Right lobe of liver (tissue), 6 donors: Measurements from ENCODE around the gene TSC22D4. TPM values are rescaled to one million over a fixed set of nuclear protein-coding genes. Genes with fewer than 3 reads are reported as not detected.

Experiments
- ATAC-seq, 4 donors: fragments of 200-7000 bp; cut with Tn5 transposase; one replicate each; pipeline ENCODE4 v1.9.1; 2020; ENCODE audit warnings: mild to moderate bottlenecking in 4 of 4, moderate library complexity in 4 of 4
- DNase-seq, 3 donors: peaks; one replicate each; pipeline ENCODE4 v3.0.0-alpha.2; 2020
- H3K27ac ChIP-seq, 3 donors: fragments of 200-600 bp; one replicate each; pipeline ENCODE4 v1.8.0; 2022
- H3K27me3 ChIP-seq, 2 donors: fragments of 200-600 bp; one replicate each; pipeline ENCODE4 v1.8.0; 2022
- H3K36me3 ChIP-seq, 4 donors: fragments of 200-600 bp; sonication (generic) in 1 of 4; one replicate each; pipeline versions ENCODE4 v1.5.1 to v1.8.0; 2017 to 2022; ENCODE audit warnings: control low read depth in 1 of 4
- H3K4me1 ChIP-seq, 4 donors: fragments of 200-600 bp; sonication (generic) in 1 of 4; one replicate each; pipeline versions ENCODE4 v1.5.1 to v1.8.0; 2017 to 2022; ENCODE audit warnings: control low read depth in 1 of 4
- H3K4me3 ChIP-seq, 3 donors: fragments of 200-600 bp; one replicate each; pipeline ENCODE4 v1.8.0; 2022
- H3K9me3 ChIP-seq, 4 donors: fragments of 200-600 bp; sonication (generic) in 1 of 4; one replicate each; pipeline versions ENCODE4 v1.5.1 to v1.8.0; 2017 to 2022; ENCODE audit warnings: control low read depth in 1 of 4
- POLR2A ChIP-seq: fragments of 450-650 bp; IDR thresholded peaks from one replicate; pipeline ENCODE4 v1.6.1; 2017; ENCODE audit warnings: antibody characterized with exemption, mild to moderate bottlenecking
- WGBS: methylation state at CpG from one replicate; pipeline ENCODE4 v1.1.6; 2018; ENCODE audit warnings: low coverage, low lambda C conversion rate; ENCODE audit not compliant: insufficient coverage; ENCODE audit errors: missing lambda C conversion rate; 5-methylcytosine and 5-hydroxymethylcytosine counted together
- intact Hi-C, 2 donors: fragments of 100-400 bp; cut with DNase I; formaldehyde crosslinking; loops; one replicate each; pipeline versions ENCODE4 v1.11.2 to v1.14.1; 2022
- total RNA-seq, 6 experiments: library from RNA; depleted of rRNA in 2 of 6; stranded (reverse); fragments of >200 nt in 2 of 6; fragmentation: NEBNext Ultra II Directional in 3 of 6; extraction: Animal tissue kit (Norgen Biotek cat#: 25700) in 3 of 6; gene quantifications; one replicate each; pipeline versions ENCODE4 v1.1.0 to v1.2.4, GENCODE V29; 2016 to 2023
- TF ChIP-seq, protein P1 (sequence below), 4 donors: fragments of 200-600 bp in 3 of 4; fragments of 450-650 bp in 1 of 4; IDR thresholded peaks; one replicate each; pipeline versions ENCODE4 v1.5.1 to v1.8.0; 2016 to 2022; ENCODE audit warnings: antibody characterized with exemption in 4 of 4, mild to moderate bottlenecking in 2 of 4
- donor health status: DM: no; HTN: yes; CAD: no.
- donor health status: DM: no; HTN: no; CAD: no.
- donor health status: DM: no; HTN: no; CAD: no.
- donor health status: DM: no; HTN: yes; CAD: no.
- donor health status: DM: no; HTN: yes; CAD: no.

The TSC22D4 gene
- total RNA-seq, 6 experiments from 2014 or later: 12.5 to 20.5 (median 17.0) TPM

DNA sequence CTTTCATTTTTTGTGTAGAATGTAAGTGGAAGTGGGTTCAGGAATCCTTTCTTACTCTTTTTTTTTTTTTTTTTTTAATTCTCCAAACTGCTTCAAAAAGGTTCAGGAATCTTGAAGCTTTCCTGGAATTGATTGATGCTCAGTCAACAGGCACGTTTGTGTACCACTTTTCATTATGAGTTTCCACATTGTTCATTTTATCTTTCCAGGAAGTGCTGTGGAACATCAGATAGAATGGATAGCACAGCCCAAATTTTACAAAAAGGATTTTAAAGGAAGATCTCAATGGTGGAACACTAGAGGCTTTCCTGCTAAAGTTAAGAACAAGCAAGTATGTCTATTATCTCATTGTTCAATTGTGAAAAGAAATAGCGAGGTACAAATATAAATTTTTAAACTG is 40.8 kb downstream of the TSC22D4 start:
- intact Hi-C loops: no loop called here
- 42% methylated on average over 2 of the region's 2 CpGs for WGBS
- peaks cover 0 to 16% (median 3%) of the 10 kb centered on the region in 4 donors for H3K4me1 ChIP-seq
- no peak for TF ChIP-seq POLR2A
- no peaks in the 10 kb centered on the region for H3K27me3 ChIP-seq
- no peak overlapping the region for H3K4me3 ChIP-seq
- no peaks in the 10 kb centered on the region for H3K9me3 ChIP-seq
- DNase-seq (no peak), ATAC-seq (no peak)
- no peak overlapping the region for H3K27ac ChIP-seq
- peaks cover 0 to 17% (median 3%) of the 10 kb centered on the region in 4 donors for H3K36me3 ChIP-seq

DNA sequence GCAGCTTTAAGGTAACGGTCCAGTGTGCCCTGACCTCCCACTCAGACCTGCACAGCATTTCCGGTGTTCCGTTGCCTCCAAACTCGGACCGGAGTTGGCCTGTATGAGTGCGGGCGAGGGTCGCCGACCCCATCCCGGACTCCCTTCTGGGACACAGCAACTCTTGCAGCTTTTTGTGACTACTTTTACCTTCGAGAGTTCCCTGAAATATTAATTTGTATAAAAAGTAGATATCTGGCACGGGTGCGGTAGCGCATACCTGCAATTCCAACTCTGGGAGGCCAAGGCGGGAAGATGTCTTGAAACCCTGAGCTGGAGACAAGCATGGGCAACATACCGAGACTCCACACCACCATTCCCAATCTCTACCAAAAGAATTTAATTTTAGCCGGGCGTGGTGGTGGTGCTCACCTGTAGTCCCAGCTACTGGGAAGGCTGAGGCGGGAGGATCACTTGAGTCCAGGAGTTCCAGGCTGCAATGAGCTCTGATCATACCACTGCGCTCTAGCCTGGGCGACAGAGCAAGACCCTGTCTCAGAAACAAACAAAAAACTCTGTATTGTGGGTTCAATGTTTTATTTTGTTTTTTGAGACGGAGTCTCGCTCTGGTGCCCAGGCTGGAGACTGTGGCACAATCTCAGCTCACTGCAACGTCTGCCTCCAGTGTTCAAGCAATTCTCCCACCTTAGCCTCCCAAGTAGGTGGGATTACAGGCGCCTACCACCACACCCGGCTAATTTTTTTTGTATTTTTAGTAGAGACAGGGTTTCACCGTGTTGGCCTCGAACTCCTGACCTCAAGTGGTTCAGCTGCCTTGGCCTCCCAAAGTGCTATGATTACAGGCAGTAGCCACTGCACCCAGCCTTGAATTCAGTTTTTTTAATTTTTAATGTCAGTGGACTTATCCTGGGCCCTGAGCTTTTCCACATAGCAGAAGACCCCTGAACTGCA is 41.6 kb downstream of the TSC22D4 start:
- peak; percentile 38 to 60 (median 50) for DNase-seq

DNA sequence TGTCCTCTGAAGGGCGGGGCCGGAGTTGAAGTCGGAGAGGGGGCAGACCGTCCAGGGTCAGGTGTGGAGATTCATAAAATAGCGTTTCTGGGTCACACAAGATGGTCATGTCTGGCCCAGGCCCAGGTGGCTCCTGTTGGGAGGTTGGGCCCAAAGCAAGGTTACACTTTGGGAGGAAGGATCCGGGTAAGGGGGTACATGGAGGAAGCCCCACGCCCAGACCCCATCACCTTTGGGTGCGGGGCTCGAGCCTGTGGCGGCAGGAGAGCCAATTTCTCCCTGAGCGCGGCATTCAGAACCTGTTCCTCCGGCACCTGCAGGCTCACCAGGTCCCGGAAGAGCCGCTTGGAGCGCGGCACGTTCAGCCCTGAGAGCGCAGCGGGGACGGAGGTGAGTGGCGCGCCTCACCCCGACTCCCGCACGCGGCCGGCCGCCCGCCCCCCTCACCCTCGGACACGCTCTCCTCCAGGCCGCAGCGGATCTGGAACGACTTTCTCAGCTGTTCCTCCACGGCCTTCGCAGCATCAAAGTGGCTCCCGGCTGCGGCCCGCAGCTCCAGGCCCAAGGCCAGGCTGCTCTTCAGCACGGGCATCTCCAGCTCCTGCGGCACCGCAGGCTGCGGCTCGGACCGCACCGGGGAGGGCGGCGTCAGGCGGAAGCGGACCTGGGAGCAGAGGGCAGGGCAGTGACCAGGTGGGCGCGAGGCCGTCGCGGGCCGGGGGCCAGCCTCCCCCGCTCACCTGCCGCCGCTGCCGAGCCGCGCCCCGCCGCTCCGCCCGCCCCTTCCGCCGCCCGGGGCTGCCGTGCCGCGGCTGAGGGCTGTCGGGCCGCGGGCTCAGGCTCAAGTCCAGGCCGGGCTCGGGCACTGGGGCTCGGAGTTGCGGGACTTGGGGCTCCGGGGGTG is 43.4 kb downstream of the TSC22D4 start:
- peak; percentile 24 to 61 (median 48) for ATAC-seq
- 8% methylated on average over 10 of the region's 81 CpGs for WGBS
- peaks cover 0 to 29% (median 3%) of the 10 kb centered on the region in 4 donors for H3K4me1 ChIP-seq

More for the DNA sequence above, 41.6 kb downstream of the TSC22D4 start:
- Histone ChIP-seq H3K4me3 (peak overlapping the region in 2 of 3 donors; percentile 80 to 92), H3K27ac (peak overlapping the region; percentile 88 to 99 (median 99)), H3K27me3 (no peaks in the 10 kb centered on the region), H3K9me3 (no peaks in the 10 kb centered on the region), H3K4me1 (peaks cover 0 to 19% (median 3%) of the 10 kb centered on the region in 4 donors), H3K36me3 (peaks cover 0 to 21% (median 4%) of the 10 kb centered on the region in 4 donors)
- intact Hi-C loops: no loop called here
- ATAC-seq: no peak
- 81% methylated on average over 16 of the region's 28 CpGs for WGBS
- TF ChIP-seq, protein P1, sequence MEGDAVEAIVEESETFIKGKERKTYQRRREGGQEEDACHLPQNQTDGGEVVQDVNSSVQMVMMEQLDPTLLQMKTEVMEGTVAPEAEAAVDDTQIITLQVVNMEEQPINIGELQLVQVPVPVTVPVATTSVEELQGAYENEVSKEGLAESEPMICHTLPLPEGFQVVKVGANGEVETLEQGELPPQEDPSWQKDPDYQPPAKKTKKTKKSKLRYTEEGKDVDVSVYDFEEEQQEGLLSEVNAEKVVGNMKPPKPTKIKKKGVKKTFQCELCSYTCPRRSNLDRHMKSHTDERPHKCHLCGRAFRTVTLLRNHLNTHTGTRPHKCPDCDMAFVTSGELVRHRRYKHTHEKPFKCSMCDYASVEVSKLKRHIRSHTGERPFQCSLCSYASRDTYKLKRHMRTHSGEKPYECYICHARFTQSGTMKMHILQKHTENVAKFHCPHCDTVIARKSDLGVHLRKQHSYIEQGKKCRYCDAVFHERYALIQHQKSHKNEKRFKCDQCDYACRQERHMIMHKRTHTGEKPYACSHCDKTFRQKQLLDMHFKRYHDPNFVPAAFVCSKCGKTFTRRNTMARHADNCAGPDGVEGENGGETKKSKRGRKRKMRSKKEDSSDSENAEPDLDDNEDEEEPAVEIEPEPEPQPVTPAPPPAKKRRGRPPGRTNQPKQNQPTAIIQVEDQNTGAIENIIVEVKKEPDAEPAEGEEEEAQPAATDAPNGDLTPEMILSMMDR (IDR thresholded peaks at IDR 0.05): no peak
- TF ChIP-seq POLR2A: no peak

DNA sequence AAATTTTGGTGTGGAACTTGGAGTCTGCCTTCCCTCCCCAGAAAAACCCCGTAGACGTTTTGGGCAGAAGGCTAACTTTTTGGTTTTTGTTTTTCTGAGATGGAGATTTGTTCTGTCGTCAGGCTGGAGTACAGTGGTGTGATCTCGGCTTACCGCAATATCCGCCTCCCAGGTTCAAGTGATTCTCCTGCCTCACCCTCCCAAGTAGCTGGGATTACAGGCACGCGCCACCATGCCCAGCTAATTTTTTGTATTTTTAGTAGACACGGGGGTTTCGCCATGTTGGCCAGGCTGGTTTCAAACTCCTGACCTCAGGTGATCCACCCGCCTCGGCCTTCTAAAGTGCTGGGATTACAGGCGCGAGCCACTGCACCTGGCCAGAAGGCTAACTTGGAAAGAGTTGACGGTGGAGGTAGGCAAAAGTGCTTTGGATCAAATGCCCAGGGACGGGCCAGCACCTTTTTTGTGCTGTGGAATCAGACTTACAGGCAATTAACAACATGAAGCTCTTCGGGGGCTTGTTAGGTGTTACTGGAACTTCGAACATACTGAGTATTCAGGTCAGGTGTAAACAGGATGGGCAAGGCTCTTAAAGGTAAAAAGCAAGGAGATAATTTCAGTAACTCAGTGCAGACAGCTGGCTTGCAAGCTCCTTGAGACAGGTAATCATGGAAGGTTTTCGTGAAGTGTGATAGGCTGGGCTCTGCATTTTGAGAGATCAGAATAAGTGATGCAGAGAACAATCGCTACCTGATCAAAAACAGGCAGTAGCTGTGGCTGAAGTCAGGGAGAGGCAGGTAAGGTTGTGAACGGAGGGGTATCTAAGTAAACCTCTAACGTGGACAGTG is 44.5 kb downstream of the TSC22D4 start:
- intact Hi-C loops: no loop called here
- peaks cover 0 to 34% (median 3%) of the 10 kb centered on the region in 4 donors for H3K4me1 ChIP-seq
- no peaks in the 10 kb centered on the region for H3K27me3 ChIP-seq
- WGBS: 72% methylated on average over 20 of the region's 22 CpGs
- DNase-seq (no peak), ATAC-seq (no peak)
- peak overlapping the region in 1 of 3 donors; percentile 99 for H3K27ac ChIP-seq
- H3K36me3 ChIP-seq: peaks cover 0 to 21% (median 4%) of the 10 kb centered on the region in 4 donors
- H3K9me3 ChIP-seq: no peaks in the 10 kb centered on the region
- H3K4me3 ChIP-seq: peak overlapping the region; percentile 80 to 92 (median 84)
- TF ChIP-seq, protein P1 (IDR thresholded peaks at IDR 0.05): no peak
- TF ChIP-seq POLR2A: no peak

More for the DNA sequence above, 43.4 kb downstream of the TSC22D4 start:
- TF ChIP-seq POLR2A: no peak
- TF ChIP-seq, protein P1 (IDR thresholded peaks at IDR 0.05): no peak
- peak overlapping the region; percentile 88 to 99 (median 99) for H3K27ac ChIP-seq
- H3K36me3 ChIP-seq: peaks cover 0 to 21% (median 4%) of the 10 kb centered on the region in 4 donors
- H3K4me3 ChIP-seq: peak overlapping the region; percentile 80 to 92 (median 84)
- H3K9me3 ChIP-seq: no peaks in the 10 kb centered on the region
- intact Hi-C loops: no loop called here
- peak; percentile 67 to 78 (median 76) for DNase-seq
- H3K27me3 ChIP-seq: no peaks in the 10 kb centered on the region
